Fibroblast of skin of left biceps (primary cell): ENCODE results near the gene CLEC11A.

ENCODE experiments used
- DNase-seq, 2 experiments: peaks; one replicate each; pipeline ENCODE4 v3.0.0-alpha.2; 2013; ENCODE audit warnings: low read depth in 2 of 2

The CLEC11A gene, protein sequence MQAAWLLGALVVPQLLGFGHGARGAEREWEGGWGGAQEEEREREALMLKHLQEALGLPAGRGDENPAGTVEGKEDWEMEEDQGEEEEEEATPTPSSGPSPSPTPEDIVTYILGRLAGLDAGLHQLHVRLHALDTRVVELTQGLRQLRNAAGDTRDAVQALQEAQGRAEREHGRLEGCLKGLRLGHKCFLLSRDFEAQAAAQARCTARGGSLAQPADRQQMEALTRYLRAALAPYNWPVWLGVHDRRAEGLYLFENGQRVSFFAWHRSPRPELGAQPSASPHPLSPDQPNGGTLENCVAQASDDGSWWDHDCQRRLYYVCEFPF

DNA sequence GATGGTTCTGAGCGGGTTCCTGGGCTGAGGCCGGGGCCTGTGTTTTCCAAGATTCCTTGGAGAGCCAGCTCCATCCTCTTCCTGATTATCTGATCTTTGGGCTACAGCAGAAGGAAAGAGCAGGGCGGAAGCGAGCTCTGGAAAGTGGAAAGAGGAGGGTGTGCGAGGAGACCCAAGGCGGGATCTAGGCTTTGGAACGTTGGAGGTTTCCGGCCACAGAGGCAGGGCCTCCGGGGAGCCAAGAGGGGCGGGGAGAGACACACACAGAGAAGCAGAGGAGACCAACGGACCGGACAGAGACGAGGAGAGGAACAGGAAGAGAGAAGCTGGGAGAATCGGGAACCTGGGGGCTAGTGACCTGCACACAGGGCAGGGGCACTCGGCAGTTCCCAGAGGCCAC is at the start of gene CLEC11A:
Gene CLEC11A (plus strand): TSS at position 296 of the 400 bp plus-strand sequence. CDS start 162 bp downstream, outside the sequence.
- peak; percentile 43 to 53 for DNase-seq

DNA sequence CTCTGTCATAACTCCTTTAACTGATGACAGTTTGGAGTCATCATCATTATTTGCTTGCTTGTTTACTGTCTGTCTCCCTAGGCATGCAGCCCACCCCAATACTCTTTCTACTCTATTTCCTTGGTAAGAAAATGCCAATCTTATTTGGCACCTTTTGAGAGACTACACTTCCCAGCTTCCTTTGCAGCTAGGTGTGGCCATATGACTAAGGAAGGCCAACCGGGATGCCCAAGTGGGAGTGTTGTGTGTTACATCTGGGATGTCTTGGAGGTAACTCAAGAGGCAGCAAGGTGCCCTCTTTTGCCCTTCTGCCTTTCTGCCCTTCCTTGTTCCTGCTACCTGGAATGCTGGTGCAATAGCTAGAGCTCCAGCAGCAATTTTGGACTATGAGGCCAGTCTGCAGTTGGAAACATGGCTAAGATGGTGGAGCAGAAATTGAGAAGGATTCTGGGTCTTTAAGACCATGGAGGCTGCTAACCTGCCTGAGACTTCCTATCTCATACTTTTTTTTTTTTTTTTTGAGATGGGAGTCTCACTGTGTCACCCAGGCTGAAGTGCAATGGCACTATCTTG is 46.5 kb upstream of the CLEC11A start:
- DNase-seq = no peak

DNA sequence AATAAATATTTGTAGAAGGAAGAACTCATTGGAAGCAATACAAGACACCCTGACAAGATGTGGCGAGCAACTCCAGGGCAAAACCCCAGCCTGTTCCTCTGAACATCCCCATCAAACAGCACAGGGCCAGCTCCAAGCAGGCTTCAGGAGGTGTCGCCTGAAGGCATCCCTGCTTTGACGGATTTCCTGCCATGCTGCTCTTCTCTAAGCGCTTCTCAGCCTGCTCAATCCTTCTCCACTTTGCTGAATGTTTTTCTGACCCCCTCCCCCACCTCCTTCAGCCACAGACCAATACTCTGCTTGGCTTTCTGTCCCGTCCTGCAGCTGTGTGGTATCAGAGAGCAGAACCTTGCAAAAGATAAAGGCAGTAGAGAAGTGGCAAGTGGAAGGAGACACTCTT is 45.5 kb upstream of the CLEC11A start:
- DNase-seq = no peak

DNA sequence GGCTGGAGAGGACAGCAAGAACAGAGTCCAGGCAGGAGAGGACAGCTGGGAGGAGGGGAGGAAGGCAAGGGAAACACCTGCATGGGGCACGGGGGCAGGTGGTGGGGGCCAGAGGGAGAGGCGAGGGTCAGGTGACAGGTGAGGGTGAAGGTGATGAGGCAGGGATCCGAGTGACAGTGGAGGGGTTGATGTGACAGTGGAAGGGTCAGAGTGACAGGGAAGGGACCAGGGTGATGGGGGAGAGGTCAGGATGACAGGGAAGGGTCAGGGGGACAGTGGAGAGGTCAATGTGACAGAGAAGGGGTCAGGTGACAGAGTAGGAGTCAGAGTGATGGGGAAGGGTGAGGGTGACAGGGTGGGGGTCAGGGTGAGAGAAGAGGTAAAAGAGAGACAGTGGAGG is 44.8 kb upstream of the CLEC11A start:
- no peak for DNase-seq

DNA sequence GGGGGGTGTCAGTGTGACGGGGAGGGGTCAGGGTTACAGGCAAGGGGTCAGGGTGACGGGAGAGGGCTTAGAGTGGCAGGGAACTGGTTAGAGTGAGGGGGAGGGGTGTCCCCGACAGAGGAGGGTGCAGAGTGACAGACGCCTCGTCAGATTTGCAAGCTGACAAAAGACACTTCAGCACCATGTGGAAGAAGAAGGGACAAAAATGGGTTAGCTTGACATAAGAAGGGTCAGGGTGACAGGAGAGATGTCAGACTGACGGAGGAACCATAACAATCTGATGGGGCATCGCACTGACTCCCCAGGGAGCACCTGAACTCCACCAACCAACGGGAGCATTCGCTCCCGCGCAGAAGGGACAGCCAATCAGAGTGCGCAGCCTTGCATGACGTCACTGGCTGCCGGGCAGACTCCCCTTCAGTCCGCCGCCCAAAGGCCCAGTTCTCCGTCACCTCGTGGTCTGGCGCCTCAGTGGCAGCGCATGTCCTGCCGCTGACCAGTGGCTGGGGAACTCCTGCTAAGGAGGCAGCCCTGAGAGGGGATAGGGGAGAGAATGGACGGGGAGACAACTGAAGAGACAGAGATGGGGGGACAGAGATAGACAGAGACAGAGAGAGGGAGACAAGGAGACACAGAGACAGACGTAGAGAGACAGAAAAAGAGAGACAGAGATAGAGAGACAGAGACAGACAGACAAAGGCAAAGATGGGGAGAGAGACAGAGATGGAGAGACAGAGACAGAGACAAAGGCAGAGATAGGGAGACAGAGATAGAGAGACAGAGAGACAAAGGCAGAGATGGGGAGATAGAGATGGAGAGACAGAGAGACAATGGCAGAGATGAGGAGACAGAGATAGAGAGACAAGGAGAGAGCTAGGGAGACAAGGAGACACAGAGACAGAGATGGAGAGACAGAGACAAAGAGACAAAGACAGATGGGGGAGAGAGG is 43.7 kb upstream of the CLEC11A start:
- peak; percentile 6 to 17 for DNase-seq

DNA sequence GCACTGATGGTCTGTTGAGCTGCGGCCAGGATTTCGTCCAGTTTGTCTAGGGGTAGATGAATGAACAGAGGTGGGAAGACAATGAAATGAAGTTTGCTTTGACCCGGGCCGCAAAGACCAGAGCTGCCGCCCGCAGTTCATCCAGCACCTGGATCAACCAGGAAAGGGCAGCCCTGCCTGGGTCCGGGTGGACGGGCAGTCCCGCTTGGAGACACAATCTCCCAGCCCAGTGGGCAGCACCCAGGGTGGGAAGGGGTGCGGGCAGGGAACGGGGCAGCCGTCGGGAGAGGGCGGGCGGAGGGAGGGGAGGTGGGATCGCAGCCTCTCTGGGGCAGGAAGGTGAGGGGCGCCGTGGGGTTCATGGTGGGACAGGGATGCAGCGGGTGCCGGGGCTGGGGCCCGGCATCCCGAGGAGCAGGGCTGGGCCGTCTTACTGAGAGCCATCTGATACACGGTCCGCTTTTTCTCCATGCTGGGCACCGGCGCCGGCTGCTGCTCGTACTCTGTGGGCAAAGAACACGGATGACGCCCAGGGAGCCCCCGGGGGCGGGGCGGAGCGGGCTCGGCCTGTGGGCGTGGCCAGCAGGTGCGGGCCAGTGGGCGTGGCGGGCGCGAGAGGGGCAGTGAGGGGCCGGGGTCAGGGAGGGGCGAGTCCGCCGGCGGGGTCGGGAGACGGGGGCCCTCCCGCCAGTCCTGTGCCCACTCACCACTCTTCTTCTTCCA is 36.7 kb upstream of the CLEC11A start:
- no peak for DNase-seq

DNA sequence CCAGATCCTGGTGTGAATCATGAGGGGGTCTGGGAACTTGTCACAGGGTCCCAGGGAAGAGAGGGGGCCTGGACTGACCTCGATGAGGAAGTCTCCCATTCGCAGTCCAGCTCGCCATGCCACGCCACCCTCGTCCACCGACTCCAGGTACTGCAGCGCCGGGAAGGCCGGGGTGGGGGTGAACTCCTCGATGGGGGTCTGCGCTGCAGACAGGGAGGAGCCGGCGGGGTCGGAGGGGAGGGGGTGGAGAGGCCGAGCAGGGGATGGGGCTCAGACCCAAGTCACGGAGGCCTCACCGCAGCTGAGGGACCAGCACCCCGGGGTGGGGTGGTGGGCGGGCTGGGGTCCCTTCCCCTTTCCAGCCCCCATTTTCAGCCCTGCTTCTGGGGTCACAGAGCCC is 34.4 kb upstream of the CLEC11A start:
- DNase-seq = no peak

DNA sequence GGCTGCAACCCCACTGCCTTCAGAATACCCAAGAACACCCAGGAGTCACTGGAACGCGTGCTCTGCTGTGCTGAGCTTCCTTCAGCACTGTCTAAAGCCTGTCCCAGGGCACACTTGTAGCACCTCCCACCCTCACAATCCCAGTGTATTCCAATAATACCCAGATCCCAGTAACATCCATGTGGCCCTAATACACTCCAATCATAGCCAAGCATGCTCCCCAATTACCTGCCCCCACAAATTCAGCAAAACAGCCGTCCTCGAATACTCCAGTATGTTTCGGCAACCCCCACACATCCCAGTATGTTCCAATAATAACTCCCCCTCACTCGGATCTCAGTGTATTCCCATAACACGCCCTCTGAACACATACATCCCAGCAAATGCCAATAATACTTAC is 32.7 kb upstream of the CLEC11A start:
- DNase-seq = no peak

DNA sequence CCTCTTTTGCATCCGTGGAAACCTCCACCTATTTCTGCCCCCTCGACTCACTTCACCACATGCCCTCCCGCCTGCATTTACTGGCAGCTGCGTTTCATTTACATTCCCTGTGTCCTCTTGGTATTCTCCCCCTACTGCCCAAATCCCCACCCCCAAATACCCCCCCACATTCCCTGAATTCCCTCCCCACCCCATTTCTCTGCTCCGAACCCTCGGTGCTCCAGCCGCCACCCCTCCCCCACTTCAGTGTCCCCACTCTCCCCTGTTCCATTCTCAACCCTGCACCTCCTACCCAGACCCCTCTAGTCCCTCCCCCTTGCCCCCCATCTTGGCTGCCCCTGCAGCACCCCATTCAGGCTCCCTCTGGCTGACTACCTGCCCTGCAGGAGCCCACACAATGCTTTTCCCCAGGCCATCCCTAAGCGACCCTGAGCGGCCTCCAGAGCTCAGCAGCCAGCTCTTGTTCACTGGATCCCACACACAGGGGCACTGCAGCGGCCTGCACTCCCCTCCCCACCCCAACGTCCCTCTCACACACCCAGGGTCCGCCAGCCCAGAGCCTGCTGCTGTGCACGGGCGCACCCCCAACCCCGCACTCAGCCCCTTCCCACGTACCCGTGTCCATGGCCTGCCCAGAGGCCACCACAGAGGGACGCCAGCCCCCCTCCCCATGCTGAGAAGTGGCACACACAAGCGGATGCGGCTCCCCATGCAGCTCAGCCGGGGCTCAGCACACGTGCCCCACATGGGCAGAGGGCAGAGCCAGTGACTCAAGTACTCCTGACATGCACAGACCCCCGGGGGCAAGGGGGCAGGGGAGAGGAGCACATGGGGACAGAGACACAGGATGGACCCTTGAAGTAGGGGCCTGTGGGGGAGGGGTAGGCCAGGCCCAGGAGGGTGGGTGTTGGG is 29.8 kb upstream of the CLEC11A start:
- no peak for DNase-seq

DNA sequence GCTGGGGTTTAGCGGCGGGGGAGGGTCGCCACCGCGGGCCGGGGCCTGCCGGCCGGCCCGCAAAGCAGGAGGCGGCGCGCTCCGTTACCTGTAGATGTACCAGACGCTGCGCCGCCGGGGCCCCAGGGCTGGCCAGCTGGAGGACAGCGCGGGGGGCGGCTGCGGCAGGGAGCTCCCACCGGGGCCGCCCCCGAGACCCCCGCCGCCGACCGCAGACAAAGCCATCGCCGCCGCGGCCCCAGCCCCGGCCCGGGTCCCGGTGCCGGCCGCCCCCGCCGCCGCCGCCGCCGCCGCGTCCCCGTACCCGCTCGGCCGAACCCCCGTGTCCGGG is 28.4 kb upstream of the CLEC11A start:
- DNase-seq = no peak

DNA sequence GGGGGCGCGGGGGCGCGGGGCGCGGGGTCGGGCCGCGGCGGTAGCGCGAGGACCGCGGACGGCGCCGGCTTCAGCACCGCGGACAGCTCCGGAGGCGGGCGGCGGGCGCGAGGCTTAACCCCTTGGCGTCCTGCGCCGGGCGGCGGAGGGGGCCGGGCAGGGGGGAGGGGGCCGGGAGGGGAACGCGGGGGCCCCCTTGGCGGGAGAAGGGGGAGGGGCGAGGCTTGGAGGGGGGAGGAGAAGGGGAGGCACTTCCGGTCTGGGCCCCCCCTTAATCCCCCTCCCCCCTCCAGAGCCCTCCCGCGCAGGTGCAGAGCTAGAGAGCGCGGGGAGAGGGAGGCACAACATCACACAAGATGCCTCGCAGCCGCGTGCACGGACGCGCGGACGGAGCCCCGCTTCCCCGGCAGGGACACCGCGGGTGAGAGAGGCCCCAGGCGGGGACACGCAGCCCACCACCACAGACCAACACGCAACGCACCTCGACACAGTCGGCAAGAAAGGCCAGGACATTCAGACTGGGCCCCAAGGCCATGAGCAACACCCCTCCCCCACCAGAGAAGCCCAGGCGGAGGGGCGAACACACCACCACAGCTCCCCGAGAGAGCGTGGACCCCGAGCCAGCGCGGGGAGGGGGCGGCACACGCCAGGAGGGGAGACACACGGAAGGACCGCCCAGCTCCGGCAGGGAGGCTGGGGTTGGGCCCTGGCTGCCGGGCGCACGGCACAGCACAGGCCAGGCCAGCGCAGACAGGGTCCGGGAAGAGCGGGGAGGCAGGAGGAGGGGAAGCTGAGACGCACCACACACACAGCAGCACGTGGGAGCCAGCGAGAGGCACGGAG is 27.7 kb upstream of the CLEC11A start:
- no peak for DNase-seq

DNA sequence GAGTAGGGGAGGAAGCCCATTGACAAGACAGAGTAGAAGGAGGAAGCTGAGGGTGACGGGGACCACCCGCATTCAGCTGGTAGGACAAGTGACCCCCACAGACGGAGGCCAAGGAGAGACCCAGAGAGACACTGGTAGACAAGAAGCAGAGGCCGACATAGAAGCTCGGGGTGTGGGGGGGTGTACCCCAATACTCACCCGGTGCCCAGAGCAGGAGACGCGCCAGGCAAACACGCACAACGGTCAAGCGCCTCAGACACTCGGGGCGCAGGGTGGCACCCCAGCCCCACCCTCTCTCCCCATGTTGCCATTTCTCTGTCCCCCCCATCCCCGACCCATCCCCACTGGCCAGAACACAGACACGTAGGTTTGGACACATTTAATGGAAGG is 27.1 kb upstream of the CLEC11A start:
- DNase-seq = no peak

DNA sequence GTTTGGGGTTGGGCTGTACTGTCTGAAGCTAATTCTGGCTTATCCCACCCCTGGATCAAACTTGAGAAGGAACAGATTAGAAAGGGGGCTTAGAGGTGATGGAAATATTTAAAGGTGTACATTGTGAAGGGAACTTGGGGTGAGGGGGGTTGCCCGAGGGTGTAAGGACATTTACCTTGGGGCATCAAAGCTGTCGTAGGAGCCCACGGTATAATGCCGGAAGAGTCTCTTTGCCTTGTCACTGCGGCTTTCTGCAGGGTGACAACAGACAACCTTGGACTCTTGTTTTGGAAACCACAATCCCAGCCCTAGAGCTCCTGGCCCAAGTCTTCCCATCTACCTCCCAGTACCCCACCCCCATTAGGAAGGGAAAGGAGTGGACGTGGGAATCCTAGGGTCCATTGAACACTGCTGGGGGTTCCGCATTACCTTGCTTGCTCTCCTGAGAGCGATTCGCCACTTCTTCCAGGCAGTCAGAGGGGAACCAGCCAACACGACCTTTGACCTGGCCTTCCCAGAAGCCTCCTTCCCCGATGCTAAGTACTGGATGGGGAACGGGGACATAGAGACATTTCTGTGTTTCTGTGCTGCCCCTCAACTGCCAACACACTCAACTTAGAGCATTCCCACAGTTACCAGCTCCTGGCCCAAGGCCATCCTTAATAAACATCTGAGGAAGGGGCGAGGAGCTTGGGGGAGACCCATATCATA is 25.6 kb upstream of the CLEC11A start:
- DNase-seq = no peak

DNA sequence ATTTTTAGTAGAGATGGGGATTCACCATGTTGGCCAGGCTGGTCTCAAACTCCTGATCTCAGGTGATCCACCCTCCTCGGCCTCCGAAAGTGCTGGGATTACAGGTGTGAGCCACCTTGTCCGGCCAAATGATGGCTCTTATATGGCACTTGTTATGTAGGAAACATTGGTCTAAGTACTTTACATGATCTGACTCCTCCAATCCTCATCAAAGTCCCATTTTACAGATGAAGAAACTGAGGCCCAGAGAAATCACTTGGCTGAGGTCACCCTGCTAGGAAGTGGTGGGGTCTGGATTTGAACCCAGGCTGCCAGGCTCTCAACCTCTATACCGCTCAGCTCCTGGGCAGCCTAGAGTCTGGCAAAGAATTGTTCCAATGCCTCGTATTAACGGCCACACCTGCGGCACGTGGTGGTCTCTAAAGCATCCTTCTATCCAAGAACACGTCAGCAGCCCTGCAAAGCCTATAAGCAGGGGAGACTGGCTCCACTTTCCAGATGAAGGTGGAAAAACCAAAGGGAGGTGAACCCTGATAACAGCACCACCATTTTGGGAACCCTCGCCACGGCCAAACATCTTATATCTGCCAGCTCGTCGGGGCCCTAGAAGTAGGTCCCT is 21.7 kb upstream of the CLEC11A start:
- no peak for DNase-seq

DNA sequence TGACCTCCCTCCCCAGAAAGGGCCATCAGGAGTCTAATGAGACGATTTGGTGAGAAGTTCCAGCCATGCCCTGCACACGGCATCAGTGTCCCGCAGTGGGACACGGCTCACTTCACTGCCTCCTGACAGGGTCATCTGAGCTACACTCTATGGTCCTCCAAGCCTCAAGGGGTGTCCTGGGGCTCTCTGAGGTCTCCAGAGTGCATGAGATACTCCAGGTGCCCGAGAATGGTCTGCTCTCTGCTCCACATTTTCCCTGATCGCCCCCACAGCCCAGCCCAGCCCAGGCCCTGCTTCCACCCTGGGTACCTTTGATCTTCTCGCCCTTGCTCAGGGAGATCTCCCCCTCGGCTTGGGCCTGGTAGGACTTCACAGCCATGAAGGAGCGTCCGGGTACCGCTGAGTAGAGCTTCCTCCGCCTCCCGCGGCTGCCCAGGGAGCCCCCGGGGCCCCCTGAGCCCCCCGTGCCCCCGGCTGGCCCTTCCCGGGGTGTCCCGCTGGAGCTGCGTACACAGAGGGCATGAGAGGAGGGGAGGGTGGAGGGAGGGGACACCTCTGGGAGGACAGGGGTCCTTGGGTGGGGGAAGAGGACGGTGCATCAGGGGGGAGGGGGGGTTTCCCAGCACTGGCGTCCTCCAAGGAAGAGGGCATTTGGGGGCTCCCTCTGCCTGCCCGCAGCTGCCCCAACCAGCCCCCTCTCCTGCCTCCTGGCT is 20.9 kb upstream of the CLEC11A start:
- no peak for DNase-seq

DNA sequence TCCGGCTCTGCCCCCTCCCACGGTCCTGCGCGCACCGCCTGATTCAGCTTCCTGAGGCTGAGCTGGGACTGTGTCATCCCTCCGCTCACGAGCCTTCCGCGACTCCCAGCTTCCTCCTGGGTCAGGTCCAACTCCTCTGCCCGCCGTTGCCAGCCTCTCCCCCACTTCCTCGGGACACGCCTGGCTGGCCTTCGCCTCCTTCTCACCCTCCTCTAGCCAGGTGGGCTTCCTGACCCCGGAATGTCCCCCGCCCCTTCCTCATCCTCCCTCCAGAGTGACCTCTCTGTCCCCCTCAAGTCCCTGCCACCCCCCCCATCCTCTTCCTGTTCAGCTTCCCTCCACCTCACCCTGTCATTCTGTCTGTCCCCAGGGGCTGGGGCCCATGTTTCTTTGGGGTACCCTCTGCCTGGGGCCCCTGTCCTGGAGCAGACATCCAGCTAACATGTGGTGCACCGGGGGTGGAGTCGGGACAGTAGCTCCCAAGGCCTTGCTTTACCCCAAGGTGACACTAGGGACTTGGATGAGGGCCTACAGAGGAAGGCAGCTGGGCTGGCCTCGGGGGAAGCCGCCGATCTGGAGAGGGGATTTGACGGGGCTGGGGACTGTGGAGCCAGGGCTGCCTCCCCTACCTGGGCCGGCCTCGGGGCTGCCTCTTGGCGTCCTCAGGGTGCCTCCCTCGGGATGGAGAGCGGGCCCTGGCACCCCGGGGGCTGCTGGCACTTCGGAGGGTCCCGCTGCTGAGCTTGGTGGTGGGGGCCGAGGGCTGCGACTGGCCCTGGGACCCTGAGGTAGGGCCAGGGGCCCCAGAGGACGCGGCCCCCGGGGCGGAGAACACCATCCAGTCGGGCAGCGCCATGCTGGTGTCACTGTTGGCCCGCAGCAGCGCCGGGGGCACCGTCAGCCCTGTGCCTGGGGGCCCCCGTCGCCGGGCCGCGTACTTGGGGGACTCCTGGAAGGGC is 20.0 kb upstream of the CLEC11A start:
- DNase-seq = no peak
